ELF-1 (cell line): ENCODE data around the gene TMEM258.

Source experiments
- DNase-seq: peaks from one replicate; pipeline ENCODE4 v3.0.0-alpha.2; 2016; ENCODE audit warnings: low read depth, low spot score

The TMEM258 gene

GRCh38 chr11:61744609-61745156, 47.7 kb downstream of the TMEM258 start:
- no peak for DNase-seq

GRCh38 chr11:61744181-61744580, 48.2 kb downstream of the TMEM258 start:
- DNase-seq: no peak

- DNase-seq: peak; percentile 54
Observed at GRCh38 chr11:61743486-61744095, 48.8 kb downstream of the TMEM258 start.

GRCh38 chr11:61742391-61742790, 50.0 kb downstream of the TMEM258 start:
- no peak for DNase-seq

GRCh38 chr11:61739966-61740365, 52.4 kb downstream of the TMEM258 start:
- DNase-seq: no peak

GRCh38 chr11:61739413-61739812, 53.0 kb downstream of the TMEM258 start:
- DNase-seq: no peak
